GM21526 (cell line): Measurements from ENCODE around the gene RUNDC1.
"Not testable (repeated sequence)": the region's sequence is repeated elsewhere in the genome, so short reads cannot be mapped to it uniquely, and the experiment has no call there.

Source experiments
- ATAC-seq: cut with Tn5 transposase; IDR thresholded peaks from one replicate; pipeline ENCODE4 v1.9.1; 2021; ENCODE audit warnings: moderate library complexity; ENCODE audit not compliant: unreplicated experiment, low FRiP score

RUNDC1 gene

DNA sequence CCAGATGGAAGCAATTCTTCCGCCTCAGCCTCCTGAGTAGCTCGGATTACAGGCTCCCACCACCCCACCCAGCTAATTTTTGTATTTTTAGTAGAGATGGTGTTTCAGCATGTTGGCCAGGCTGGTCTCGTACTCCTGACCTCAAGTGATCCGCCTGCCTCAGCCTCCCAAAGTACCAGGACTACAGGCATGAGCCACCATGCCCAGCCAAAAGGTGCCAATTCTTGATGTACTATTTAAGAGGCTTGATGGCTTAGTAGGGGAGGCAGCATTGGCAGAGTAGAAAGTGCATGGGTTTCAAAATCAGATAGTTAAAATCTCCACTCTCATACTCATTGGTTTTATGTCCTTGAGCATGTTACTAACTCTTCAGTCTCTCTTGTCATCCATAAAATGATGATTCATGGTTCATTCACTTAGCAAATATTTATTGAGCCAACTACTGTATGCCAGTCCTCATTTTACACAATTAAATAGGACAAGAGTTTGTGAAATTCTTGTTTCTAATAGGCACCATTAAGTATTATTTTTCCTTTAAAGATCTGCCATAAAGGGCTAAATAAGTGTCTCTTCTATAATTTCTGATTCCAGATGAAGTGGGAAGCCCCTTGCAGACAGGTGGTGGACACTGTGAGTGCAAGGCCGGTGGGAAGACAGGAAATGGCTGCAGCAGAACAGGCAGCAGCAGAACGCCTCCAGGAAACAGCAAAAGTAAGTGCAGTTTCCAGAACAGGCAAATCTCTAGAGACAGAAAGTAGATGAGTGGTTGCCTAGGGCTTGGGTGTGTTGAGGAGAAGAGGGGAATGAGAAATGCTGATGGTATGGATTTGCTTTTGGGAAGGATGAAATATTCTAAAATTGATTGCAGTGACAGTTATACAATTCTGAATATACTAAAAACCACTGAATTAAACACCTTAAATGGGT, 9.6 kb downstream of the RUNDC1 start:
- no peak for ATAC-seq

GRCh38 chr17:42991471-42991870, 11.1 kb downstream of the RUNDC1 start:
- ATAC-seq = no peak

DNA sequence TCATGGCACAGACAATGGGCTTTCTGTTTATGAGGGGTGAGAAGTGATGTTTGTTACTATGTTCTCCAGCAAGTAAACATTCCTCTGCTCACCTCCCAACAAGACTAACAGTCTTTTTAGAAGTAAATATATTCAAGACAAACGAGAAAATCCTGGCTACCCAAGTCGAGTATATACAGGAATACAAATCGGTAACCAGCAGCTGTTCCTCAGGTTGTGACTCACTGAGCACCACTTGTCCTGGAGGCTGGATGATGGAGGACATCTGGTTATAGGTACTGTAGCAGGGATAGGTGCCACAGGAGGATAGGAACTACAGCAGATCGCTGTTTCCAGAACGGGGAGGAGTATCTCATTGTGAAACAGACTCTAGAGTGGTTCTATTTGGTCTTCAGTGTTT, 12.5 kb downstream of the RUNDC1 start:
- ATAC-seq = no peak

DNA sequence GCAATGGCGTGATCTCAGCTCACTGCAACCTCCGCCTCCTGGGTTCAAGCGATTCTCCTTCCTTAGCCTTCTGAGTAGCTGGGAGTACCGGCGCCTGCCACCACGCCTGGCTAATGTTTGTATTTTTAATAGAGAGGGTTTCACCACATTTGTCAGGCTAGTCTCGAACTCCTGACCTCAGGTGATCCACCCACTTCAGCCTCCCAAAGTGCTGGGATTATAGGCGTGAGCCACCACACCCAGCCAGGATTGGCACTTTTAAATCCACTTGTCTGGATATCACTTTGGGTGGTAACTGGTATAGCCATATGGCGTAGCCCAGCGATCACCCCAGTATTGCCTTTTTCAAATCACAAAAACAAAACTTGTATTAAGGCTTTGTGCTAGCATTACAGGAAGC, 13.5 kb downstream of the RUNDC1 start:
- not testable (repeated sequence) for ATAC-seq

- ATAC-seq = no peak
Observed at GRCh38 chr17:42997390-42997983, 17.1 kb downstream of the RUNDC1 start.

DNA sequence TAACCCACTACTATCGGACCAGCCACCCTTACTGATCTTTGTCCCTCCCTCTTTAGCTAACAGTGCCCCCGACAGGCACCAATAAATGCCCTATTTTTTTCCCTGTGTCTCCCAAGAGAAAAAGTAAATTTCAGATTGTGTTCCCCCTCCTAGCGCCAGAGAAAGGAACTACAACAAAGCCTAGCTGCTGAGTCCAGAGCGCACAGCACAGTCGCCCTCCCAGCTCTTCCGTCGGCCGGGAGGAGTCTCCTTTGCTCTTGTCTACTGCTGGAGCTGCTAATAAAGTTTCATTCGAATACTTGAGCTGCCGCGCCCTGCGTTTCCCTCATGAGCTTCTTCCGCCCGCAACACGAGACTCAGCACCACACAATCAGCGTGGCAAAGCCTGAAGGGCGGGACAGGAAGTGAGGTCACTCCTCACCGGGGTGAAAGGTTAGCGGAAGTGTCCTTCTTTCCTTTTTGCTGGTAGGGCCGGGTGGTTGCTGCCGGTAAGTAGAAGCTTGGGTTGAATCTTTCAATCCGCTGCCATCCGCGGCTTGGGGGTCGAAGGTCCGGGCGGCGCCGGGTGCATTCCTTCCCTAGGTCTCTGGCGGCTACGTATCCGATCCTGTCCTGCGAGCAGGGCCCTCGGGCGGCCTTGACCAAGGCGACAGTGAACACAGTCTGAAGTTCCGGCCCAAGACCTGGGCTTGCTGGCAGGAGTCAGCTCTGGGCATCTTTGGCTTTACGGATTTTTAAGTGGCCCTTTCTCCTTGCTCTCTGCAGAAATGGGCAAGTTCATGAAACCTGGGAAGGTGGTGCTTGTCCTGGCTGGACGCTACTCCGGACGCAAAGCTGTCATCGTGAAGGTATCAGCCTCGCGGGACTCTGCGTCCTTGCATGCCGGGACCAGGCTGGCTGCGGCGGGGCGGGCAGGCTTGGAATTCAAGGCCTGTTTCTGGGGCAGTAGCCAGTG, 17.9 kb downstream of the RUNDC1 start, which contains the start of gene RPL27:
Gene RPL27, plus strand, starts transcription at position 436 of the 955 bp plus-strand sequence. Its CDS starts 332 bp downstream, at position 768.
- ATAC-seq = peak; percentile 81

GRCh38 chr17:42999003-42999525, 18.7 kb downstream of the RUNDC1 start:
- ATAC-seq = no peak

DNA sequence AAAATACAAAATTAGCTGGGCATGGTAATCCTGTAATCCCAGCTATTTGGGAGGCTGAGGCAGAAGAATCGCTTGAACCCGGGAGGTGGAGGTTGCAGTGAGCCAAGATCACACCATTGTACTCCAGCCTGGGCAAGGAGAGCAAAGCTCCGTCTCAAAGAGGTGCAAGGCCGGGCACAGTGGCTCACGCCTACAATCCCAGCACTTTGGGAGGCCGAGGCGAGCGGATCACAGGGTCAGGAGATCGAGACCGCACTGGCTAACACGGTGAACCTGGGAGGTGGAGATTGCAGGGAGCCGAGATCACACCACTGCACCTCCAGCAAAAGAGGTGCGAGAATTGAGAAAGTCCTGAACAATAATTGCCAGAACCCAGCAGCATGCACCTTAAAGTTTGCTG, 20.5 kb downstream of the RUNDC1 start:
- ATAC-seq = not testable (repeated sequence)

GRCh38 chr17:43003542-43004172, 23.3 kb downstream of the RUNDC1 start:
- ATAC-seq = no peak

DNA sequence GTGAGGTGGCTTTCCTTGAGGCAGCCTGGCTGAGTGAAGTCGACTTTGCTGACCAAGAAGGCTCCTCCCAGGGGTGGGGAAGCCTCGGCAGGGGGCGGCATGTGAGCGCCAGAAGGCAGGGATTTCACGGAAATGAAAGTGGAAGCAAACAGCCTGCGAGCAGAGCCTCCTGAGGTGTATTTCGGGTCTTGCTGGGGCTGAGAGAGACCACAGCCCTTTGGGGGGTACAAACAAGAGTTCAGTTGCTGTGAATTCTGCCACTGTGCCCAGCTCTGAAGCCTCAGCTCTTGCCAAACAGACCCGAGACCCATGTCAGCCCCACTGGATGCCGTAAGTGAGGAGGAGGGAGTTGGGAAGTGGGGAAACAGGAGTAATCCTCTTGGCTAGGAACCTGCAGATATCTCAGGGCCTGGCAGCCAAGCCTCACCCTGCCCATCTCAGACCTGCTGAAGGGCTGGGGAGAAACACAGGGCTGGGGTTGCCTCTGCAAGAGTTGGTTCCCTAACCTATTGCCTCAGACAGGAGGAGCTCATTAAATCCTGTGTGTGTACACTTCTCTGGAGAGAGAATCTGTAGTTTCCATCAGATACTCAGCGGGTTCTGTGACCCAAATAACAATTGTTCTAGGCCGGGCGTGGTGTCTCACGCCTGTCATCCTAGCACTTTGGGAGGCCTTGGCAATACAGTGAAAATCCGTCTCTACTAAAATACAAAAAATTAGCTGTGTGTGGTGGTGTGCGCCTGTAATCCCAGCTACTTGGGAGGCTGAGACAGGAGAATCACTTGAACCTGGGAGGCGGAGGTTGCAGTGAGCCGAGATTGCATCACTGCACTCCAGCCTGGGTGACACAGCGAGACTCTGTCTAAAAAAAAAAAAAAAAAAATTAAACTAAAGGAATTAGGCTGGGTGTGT, 26.5 kb downstream of the RUNDC1 start, which contains the start of gene IFI35:
Gene IFI35, plus strand, starts transcription at position 146 of the 913 bp plus-strand sequence. Its CDS starts 164 bp downstream, at position 310.
- peak; percentile 69 for ATAC-seq

DNA sequence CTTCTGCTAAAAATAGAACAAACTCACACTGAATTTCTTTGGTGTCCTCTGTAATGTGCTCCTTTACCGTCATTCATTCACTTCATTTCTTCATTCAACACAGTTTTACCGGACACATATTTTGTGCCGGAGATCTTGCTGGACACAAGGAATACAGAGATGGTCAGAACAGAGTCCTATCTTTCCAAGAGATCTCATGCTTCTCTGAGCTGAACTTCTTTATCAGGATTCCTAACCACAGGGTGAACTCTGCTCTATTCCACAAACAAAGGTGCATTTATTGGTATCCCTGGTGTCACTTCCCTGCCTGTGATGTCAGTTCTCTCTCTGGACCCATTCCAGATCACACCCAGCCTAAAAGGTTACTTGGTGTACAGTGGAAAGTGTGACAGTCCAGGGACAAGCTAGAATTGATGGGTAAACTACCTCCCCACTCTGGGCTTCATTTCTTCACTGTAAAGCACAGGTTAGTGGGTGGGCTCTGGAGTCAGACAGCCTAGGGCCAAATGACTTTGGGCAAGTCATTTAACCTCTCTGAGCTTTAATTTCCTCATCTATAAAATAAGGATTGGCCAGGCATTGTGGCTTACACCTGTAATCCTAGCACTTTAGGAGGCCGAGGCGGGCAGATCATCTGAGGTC, 30.4 kb downstream of the RUNDC1 start:
- no peak for ATAC-seq

GRCh38 chr17:43011728-43012472, 31.5 kb downstream of the RUNDC1 start:
- ATAC-seq = no peak

GRCh38 chr17:43013296-43013695, 32.9 kb downstream of the RUNDC1 start:
- ATAC-seq = no peak

DNA sequence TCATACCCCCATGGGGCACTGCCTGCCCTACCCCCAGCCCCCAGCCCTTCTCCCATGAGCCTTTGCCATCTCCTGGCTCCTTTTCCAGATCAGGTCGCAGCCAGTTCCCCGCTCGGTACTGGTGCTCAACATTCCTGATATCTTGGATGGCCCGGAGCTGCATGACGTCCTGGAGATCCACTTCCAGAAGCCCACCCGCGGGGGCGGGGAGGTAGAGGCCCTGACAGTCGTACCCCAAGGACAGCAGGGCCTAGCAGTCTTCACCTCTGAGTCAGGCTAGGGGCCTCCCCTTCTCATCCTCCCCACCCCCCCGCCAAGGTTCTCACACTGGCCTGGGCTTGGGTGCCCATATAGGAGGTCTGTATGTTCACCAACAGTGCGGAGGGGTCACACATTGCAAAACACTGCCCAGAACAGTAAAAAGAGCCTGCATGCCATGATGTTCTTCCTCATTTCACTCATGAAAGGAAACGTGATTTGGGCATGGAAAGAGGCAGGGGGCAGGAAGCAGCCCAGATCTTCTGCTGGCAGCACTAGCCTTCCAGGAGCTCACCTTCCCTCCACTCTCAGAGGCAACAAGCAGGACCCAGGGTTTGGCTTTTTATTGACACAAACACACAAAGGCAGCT, 33.8 kb downstream of the RUNDC1 start:
- ATAC-seq = no peak

DNA sequence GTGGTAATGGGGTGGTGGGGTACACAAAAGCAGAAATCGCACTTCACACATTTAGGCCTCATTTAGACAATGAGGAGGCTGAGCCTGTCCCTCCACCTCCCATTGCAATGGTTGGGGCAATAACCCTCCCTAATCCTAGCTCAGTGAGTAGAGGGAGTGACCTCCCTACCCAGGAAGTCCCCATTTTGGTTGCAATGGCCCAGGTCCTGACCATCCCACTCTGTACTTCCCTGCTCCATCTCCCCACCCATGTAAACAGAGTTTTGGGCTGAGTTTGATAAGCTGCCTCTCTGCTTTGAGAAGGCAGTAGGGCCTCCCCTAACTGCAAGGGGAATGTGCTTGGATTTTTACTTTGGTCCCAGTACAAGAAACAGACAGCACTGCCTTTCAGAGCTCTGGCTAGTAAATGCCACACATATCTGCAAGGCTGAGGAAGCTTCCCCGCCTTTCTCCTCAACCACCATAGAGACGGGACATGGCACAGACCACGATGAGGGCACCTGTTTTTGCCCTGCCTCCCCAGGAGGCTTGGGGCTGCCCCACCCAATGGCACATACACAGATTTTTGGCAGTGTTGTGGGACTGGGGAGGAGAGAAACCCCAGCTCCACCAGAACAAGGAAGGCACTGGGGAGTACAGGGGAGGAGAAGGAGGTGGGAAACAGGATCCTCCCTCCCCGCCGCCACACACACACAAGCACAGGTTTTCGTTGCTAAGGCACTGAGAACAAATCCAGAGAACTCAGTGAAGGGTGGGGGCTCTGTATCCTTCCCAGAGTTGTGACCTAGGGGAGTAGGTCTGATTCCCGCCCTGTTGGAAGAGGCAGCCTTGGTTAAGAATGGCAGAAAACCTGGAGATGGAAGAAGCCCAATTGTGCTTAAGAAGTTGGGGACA, 34.5 kb downstream of the RUNDC1 start:
- ATAC-seq = no peak

DNA sequence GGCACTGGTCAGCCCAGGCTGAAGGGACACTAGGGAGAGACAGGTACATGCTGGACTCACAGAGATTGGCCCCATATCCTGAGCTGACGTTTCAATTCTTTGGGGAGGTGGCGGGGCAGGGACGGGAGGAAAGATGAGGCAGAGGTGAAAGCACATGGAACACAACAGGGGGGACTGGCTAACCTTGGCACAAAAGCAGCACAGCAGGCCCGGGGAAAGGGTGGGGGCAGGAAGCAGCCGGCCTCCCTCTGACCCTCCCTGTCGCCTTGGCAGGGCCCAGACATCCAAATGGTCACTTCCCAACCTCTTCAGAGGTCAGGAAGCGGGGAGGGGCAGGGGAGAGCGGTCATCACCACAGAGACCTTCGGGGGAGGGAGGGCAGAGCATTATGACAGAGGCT, 35.2 kb downstream of the RUNDC1 start:
- no peak for ATAC-seq
